Endothelial cell of umbilical vein (primary cell): ENCODE data around the gene HUNK. TPM values are rescaled to one million over a fixed set of nuclear protein-coding genes. Genes with fewer than 3 reads are reported as not detected.

Source experiments
- BruUV-seq: library from RNA; stranded (reverse); fragments of 400-500 nt; replicated peaks from 2 replicates; lab custom pipeline; 2021; lab: Mats Ljungman, UMichigan
- CTCF ChIA-PET: fragments of 300-600, 350-600 bp; sonication (Branson Sonifier 250); formaldehyde crosslinking; loops from one replicate; lab custom pipeline; 2021; ENCODE audit warnings: antibody characterized with exemption, inconsistent platforms; lab: Charles Lee
- POLR2A ChIA-PET: fragments of 300-600, 350-600 bp; sonication (Branson Sonifier 250); formaldehyde crosslinking; loops from one replicate; lab custom pipeline; 2021; ENCODE audit warnings: antibody characterized with exemption, inconsistent platforms; lab: Charles Lee
- DNase-seq: peaks from one replicate; pipeline ENCODE4 v3.0.0-alpha.2; 2011; ENCODE audit warnings: low read depth, low spot score
- FAIRE-seq: peaks from 2 replicates; lab custom pipeline; 2011; peaks lifted over from hg19 to GRCh38; lab: Jason Lieb, UNC
- H2AFZ ChIP-seq: 2 replicates; pipeline ENCODE4 v1.6.0; 2012; ENCODE audit warnings: low read depth, low read length, control low read depth, inconsistent platforms
- H3K27ac ChIP-seq: 2 replicates; pipeline ENCODE4 v1.5.1; 2011; ENCODE audit warnings: low read depth, mild to moderate bottlenecking, control low read depth, low read length, moderate library complexity; ENCODE audit not compliant: insufficient read depth
- H3K27me3 ChIP-seq, 2 experiments: 2 replicates each; pipeline versions ENCODE4 v1.6.0 to v1.6.1; 2011; ENCODE audit warnings: low read length in 2 of 2, mixed read lengths in 1 of 2; ENCODE audit not compliant: control insufficient read depth in 2 of 2, insufficient read depth in 2 of 2
- H3K36me3 ChIP-seq, 2 experiments: 2 replicates in 1 of 2; 3 replicates in 1 of 2; pipeline ENCODE4 v1.5.1; 2011; ENCODE audit warnings: low read length in 2 of 2, mild to moderate bottlenecking in 1 of 2, moderate library complexity in 1 of 2; ENCODE audit not compliant: control insufficient read depth in 2 of 2, insufficient read depth in 2 of 2; ENCODE audit errors: extremely low read depth in 1 of 2
- H3K4me1 ChIP-seq: 3 replicates; pipeline ENCODE4 v1.5.1; 2011; ENCODE audit warnings: mild to moderate bottlenecking, low read length; ENCODE audit not compliant: control insufficient read depth, insufficient read depth; ENCODE audit errors: extremely low read depth
- H3K4me2 ChIP-seq: 2 replicates; pipeline ENCODE4 v1.6.1; 2011; ENCODE audit warnings: low read length, control low read depth, mixed read lengths; ENCODE audit not compliant: insufficient read depth
- H3K4me3 ChIP-seq, 3 experiments: fragments of 200-600 bp in 1 of 3; sonication (generic), shearing (Covaris generic) in 1 of 3; replicated peaks in 1 of 3; 2 replicates each; pipeline ENCODE4 v1.5.1; 2011 to 2016; ENCODE audit warnings: control low read depth in 3 of 3, low read length in 3 of 3, mild to moderate bottlenecking in 2 of 3, inconsistent platforms in 1 of 3, low read depth in 1 of 3, moderate library complexity in 1 of 3; ENCODE audit not compliant: insufficient read depth in 1 of 3
- H3K79me2 ChIP-seq: 2 replicates; pipeline ENCODE4 v1.6.0; 2012; ENCODE audit warnings: low read length, inconsistent platforms; ENCODE audit not compliant: control insufficient read depth, insufficient read depth
- H3K9ac ChIP-seq: replicated peaks from 2 replicates; pipeline ENCODE3; 2011; ENCODE audit warnings: low read length, control low read depth; ENCODE audit not compliant: insufficient read depth; ENCODE audit errors: extremely low read depth
- H3K9me1 ChIP-seq: replicated peaks from 3 replicates; pipeline ENCODE4 v1.6.0; 2011; ENCODE audit warnings: mild to moderate bottlenecking, low read length; ENCODE audit not compliant: control insufficient read depth, insufficient read depth; ENCODE audit errors: extremely low read depth
- H3K9me3 ChIP-seq: replicated peaks from 2 replicates; pipeline ENCODE4 v1.5.1; 2012; ENCODE audit warnings: low read length, inconsistent platforms; ENCODE audit not compliant: control insufficient read depth, insufficient read depth
- H4K20me1 ChIP-seq: replicated peaks from 2 replicates; pipeline ENCODE3; 2011; ENCODE audit warnings: mild to moderate bottlenecking, low read length; ENCODE audit not compliant: control insufficient read depth, insufficient read depth; ENCODE audit errors: extremely low read depth
- EZH2 ChIP-seq: IDR thresholded peaks from 2 replicates; pipeline ENCODE4 v1.6.1; 2012; ENCODE audit warnings: borderline replicate concordance, low read depth, mild to moderate bottlenecking, moderate library complexity, low read length, inconsistent platforms; ENCODE audit not compliant: severe bottlenecking
- FOS ChIP-seq: IDR thresholded peaks from 2 replicates; pipeline ENCODE4 v1.6.1; 2011; ENCODE audit warnings: mild to moderate bottlenecking, low read length, moderate library complexity, borderline replicate concordance; ENCODE audit not compliant: insufficient read depth
- GATA2 ChIP-seq: IDR thresholded peaks from 2 replicates; pipeline ENCODE4 v1.7.0; 2011; ENCODE audit warnings: low read depth, mild to moderate bottlenecking, moderate library complexity, mixed read lengths, low read length; ENCODE audit not compliant: insufficient read length, insufficient read depth
- JUN ChIP-seq: IDR thresholded peaks from 2 replicates; pipeline ENCODE4 v1.6.1; 2011; ENCODE audit warnings: borderline replicate concordance, low read depth; ENCODE audit not compliant: insufficient read length, insufficient read depth
- MAX ChIP-seq: IDR thresholded peaks from 2 replicates; pipeline ENCODE4 v1.6.1; 2011; ENCODE audit not compliant: insufficient read depth, insufficient read length
- MYC ChIP-seq: IDR thresholded peaks from one replicate; pipeline ENCODE4 v1.6.1; 2011; ENCODE audit warnings: mild to moderate bottlenecking, low read depth, low read length
- POLR2A ChIP-seq: IDR thresholded peaks from 2 replicates; pipeline ENCODE4 v1.6.1; 2012; ENCODE audit warnings: low read depth, mild to moderate bottlenecking, control low read depth, low read length
- POLR2AphosphoS5 ChIP-seq: IDR thresholded peaks from 2 replicates; pipeline ENCODE4 v1.6.1; 2012; ENCODE audit warnings: low read depth, mild to moderate bottlenecking, control low read depth, low read length, moderate library complexity; ENCODE audit not compliant: insufficient read depth
- dilution Hi-C: fragments of 300-500 bp; cut with MboI; formaldehyde crosslinking; loops from one replicate; pipeline ENCODE4 v1.15.0; 2019; ENCODE audit warnings: low sequenced_read_pairs; ENCODE audit not compliant: extremely low pct_ligation_motif_present
- intact Hi-C: fragments of 100-400 bp; cut with micrococcal nuclease; formaldehyde crosslinking; loops from one replicate; pipeline ENCODE4 v1.10.0; 2022
- polyA plus RNA-seq, 4 experiments: library from polyadenylated mRNA; depleted of rRNA in 3 of 4; stranded (reverse) in 3 of 4; unstranded in 1 of 4; fragments of >200 nt; gene quantifications; 2 replicates each; pipeline versions ENCODE4 v1.2.1 to v1.2.3, GENCODE V29; 2011 to 2012; ENCODE audit warnings: missing spikeins in 1 of 4
- total RNA-seq: library from RNA; stranded (reverse); gene quantifications from 2 replicates; pipeline ENCODE4 v1.2.3, GENCODE V29; 2021
- TF ChIP-seq, protein P1 (sequence below), 2 donors: IDR thresholded peaks; 1 replicate in 1 of 2; 2 replicates in 1 of 2; pipeline ENCODE4 v1.5.1; 2011; ENCODE audit warnings: low read length in 2 of 2, mild to moderate bottlenecking in 2 of 2, moderate library complexity in 2 of 2, control low read depth in 1 of 2, inconsistent platforms in 1 of 2, low read depth in 1 of 2; ENCODE audit not compliant: insufficient read depth in 1 of 2; ENCODE audit errors: extremely low read depth in 1 of 2

The HUNK gene
- total and polyA plus RNA-seq, 2 donors (not counting 3 experiments of a cell fraction or from before 2014, with no cell fraction given), result not detected

DNA sequence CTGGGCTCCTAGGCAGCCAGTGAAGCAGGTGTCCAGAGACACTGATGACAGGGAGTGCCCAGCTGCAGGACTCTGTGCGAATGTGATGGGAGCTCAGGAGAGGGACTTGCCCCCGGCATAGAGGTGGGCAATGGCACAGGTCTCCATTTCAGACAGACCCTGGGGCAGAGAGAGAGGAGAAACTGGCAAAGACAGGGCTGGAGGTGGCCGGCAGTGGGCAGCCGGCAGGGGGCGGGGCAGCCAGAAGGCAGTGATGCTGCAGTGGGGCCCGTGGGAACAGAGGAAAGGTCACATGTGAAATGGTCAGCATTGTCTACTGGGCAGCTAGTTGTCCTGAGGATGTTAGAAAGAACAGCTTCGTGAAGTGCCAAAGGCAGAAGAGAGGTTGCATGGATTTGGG lies 112.6 kb downstream of the HUNK start:
- POLR2A ChIA-PET, result no interaction called here
- Histone ChIP-seq H3K4me2 (no peak overlapping the region), H3K4me1 (no peaks in the 10 kb centered on the region), H4K20me1 (no peaks in the 10 kb centered on the region), H3K4me3 (no peak overlapping the region), H3K79me2 (no peaks in the 10 kb centered on the region), H3K9me1 (no peaks in the 10 kb centered on the region), H3K27ac (no peak overlapping the region), H3K36me3 (no peaks in the 10 kb centered on the region), H3K9me3 (no peaks in the 10 kb centered on the region), H3K9ac (no peak overlapping the region), H3K27me3 (no peaks in the 10 kb centered on the region), H2AFZ (no peak overlapping the region)
- dilution Hi-C loops, result no loop called here
- FAIRE-seq (no peak), DNase-seq (no peak)
- no TSS peak for BruUV-seq
- CTCF ChIA-PET, result no interaction called here
- intact Hi-C loops, result loop anchor here (10.0 kb wide), 1 partner anchor 269 kb away; no protein-coding TSS in a partner anchor
- TF ChIP-seq JUN, result no peak
- TF ChIP-seq POLR2AphosphoS5, result no peak
- TF ChIP-seq EZH2, result no peak
- TF ChIP-seq MYC, result no peak
- TF ChIP-seq GATA2, result no peak
- no peak for TF ChIP-seq POLR2A
- no peak for TF ChIP-seq MAX
- no peak for TF ChIP-seq FOS
- TF ChIP-seq, protein P1, sequence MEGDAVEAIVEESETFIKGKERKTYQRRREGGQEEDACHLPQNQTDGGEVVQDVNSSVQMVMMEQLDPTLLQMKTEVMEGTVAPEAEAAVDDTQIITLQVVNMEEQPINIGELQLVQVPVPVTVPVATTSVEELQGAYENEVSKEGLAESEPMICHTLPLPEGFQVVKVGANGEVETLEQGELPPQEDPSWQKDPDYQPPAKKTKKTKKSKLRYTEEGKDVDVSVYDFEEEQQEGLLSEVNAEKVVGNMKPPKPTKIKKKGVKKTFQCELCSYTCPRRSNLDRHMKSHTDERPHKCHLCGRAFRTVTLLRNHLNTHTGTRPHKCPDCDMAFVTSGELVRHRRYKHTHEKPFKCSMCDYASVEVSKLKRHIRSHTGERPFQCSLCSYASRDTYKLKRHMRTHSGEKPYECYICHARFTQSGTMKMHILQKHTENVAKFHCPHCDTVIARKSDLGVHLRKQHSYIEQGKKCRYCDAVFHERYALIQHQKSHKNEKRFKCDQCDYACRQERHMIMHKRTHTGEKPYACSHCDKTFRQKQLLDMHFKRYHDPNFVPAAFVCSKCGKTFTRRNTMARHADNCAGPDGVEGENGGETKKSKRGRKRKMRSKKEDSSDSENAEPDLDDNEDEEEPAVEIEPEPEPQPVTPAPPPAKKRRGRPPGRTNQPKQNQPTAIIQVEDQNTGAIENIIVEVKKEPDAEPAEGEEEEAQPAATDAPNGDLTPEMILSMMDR (IDR thresholded peaks at IDR 0.05; ENCODE audit: extremely low read depth in 1 of 2, insufficient read depth in 1 of 2, low read depth in 1 of 2, low read length in 2 of 2), result no peak
